Measurements from ENCODE around the gene ITGA8.

ITGA8 gene

DNA sequence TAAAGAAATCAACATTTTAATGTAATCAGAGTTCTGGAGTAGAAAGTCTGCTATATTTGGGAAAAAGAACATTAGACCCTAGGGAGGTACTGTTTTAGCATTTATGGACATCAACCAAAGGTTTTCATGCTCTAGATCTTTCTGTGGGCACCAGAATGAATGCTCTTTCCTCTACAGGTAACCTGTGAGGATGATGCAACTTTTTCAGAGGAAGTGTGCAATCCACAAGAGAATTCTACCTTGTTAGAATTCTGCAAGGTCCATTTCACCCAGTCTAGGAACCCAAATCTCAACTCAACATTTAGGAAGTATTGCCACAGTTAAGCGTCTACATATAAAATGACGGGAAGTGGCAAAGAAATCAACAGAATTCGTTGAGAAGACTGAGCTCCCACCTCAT is 208.8 kb downstream of the ITGA8 start:
- H3K27me3 ChIP-seq (ENCODE audit: insufficient read depth, low read length): no peaks in the 10 kb centered on the region
- no peaks in the 10 kb centered on the region for H3K36me3 ChIP-seq (ENCODE audit: insufficient read depth, low read length)
- no peaks in the 10 kb centered on the region for H3K79me2 ChIP-seq (ENCODE audit: insufficient read depth, low read length)
- H3K9me2 ChIP-seq (ENCODE audit: low read depth, low read length): no peaks in the 10 kb centered on the region
- no peak overlapping the region for H3K4me2 ChIP-seq (ENCODE audit: low read length)
- TF ChIP-seq, protein P1, sequence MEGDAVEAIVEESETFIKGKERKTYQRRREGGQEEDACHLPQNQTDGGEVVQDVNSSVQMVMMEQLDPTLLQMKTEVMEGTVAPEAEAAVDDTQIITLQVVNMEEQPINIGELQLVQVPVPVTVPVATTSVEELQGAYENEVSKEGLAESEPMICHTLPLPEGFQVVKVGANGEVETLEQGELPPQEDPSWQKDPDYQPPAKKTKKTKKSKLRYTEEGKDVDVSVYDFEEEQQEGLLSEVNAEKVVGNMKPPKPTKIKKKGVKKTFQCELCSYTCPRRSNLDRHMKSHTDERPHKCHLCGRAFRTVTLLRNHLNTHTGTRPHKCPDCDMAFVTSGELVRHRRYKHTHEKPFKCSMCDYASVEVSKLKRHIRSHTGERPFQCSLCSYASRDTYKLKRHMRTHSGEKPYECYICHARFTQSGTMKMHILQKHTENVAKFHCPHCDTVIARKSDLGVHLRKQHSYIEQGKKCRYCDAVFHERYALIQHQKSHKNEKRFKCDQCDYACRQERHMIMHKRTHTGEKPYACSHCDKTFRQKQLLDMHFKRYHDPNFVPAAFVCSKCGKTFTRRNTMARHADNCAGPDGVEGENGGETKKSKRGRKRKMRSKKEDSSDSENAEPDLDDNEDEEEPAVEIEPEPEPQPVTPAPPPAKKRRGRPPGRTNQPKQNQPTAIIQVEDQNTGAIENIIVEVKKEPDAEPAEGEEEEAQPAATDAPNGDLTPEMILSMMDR (IDR thresholded peaks at IDR 0.05; ENCODE audit: low read length): no peak
- no peak for TF ChIP-seq EZH2 (IDR thresholded peaks at IDR 0.05; ENCODE audit: borderline replicate concordance, low read length)
- no peak overlapping the region for H3K27ac ChIP-seq (ENCODE audit: low read depth, low read length, poor library complexity, severe bottlenecking)
- no peaks in the 10 kb centered on the region for H3K4me1 ChIP-seq (ENCODE audit: insufficient read depth, low read length, severe bottlenecking)
- H3K9ac ChIP-seq (ENCODE audit: low read length): no peak overlapping the region
- no peak overlapping the region for H2AFZ ChIP-seq (ENCODE audit: low read length)
- no peak overlapping the region for H3K4me3 ChIP-seq (ENCODE audit: low read depth, low read length, poor library complexity, severe bottlenecking)
- no peaks in the 10 kb centered on the region for H3K9me3 ChIP-seq (ENCODE audit: low read length)
- H4K20me1 ChIP-seq (ENCODE audit: insufficient read depth, low read length): no peaks in the 10 kb centered on the region
- H3F3A ChIP-seq (ENCODE audit: insufficient read depth, low read length): no peaks in the 10 kb centered on the region

DNA sequence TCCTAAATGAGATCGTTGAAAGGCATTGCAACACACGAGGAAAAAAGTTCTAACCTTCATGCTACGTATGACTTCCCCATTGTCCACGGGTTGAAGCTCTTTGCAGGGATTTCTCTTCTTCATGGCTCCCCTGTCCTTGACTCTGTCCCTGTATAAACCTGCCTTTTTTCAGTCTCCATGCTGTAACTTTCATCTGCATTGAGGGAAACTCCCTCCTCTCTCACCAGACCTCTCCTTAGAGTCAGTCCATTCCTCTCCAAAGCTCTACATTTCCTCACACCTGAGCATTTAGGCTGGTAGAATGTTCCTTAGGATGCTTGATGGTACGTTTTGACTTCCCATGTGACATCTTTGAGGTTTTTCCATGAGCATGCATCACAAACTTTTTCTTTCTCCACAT is 214.4 kb downstream of the ITGA8 start:
- H3K27ac ChIP-seq (ENCODE audit: low read depth, low read length, poor library complexity, severe bottlenecking): no peak overlapping the region
- no peak overlapping the region for H2AFZ ChIP-seq (ENCODE audit: low read length)
- no peaks in the 10 kb centered on the region for H3F3A ChIP-seq (ENCODE audit: insufficient read depth, low read length)
- H3K9ac ChIP-seq (ENCODE audit: low read length): no peak overlapping the region
- no peaks in the 10 kb centered on the region for H3K79me2 ChIP-seq (ENCODE audit: insufficient read depth, low read length)
- H3K27me3 ChIP-seq (ENCODE audit: insufficient read depth, low read length): no peaks in the 10 kb centered on the region
- no peaks in the 10 kb centered on the region for H3K9me3 ChIP-seq (ENCODE audit: low read length)
- no peak for TF ChIP-seq EZH2 (IDR thresholded peaks at IDR 0.05; ENCODE audit: borderline replicate concordance, low read length)
- TF ChIP-seq, protein P1 (IDR thresholded peaks at IDR 0.05; ENCODE audit: low read length): no peak
- H3K4me3 ChIP-seq (ENCODE audit: low read depth, low read length, poor library complexity, severe bottlenecking): no peak overlapping the region
- H4K20me1 ChIP-seq (ENCODE audit: insufficient read depth, low read length): no peaks in the 10 kb centered on the region
- no peaks in the 10 kb centered on the region for H3K4me1 ChIP-seq (ENCODE audit: insufficient read depth, low read length, severe bottlenecking)
- H3K4me2 ChIP-seq (ENCODE audit: low read length): no peak overlapping the region
- no peaks in the 10 kb centered on the region for H3K9me2 ChIP-seq (ENCODE audit: low read depth, low read length)
- no peaks in the 10 kb centered on the region for H3K36me3 ChIP-seq (ENCODE audit: insufficient read depth, low read length)

GRCh38 chr10:15504101-15504840 is 215.5 kb downstream of the ITGA8 start:
- no peaks in the 10 kb centered on the region for H3F3A ChIP-seq (ENCODE audit: insufficient read depth, low read length)
- H3K9me3 ChIP-seq (ENCODE audit: low read length): no peaks in the 10 kb centered on the region
- no peak overlapping the region for H2AFZ ChIP-seq (ENCODE audit: low read length)
- H3K9ac ChIP-seq (ENCODE audit: low read length): no peak overlapping the region
- H3K4me2 ChIP-seq (ENCODE audit: low read length): no peak overlapping the region
- H3K4me1 ChIP-seq (ENCODE audit: insufficient read depth, low read length, severe bottlenecking): no peaks in the 10 kb centered on the region
- H3K79me2 ChIP-seq (ENCODE audit: insufficient read depth, low read length): no peaks in the 10 kb centered on the region
- H4K20me1 ChIP-seq (ENCODE audit: insufficient read depth, low read length): no peaks in the 10 kb centered on the region
- no peak overlapping the region for H3K27ac ChIP-seq (ENCODE audit: low read depth, low read length, poor library complexity, severe bottlenecking)
- TF ChIP-seq, protein P1 (IDR thresholded peaks at IDR 0.05; ENCODE audit: low read length): no peak
- TF ChIP-seq EZH2 (IDR thresholded peaks at IDR 0.05; ENCODE audit: borderline replicate concordance, low read length): no peak
- no peaks in the 10 kb centered on the region for H3K27me3 ChIP-seq (ENCODE audit: insufficient read depth, low read length)
- no peaks in the 10 kb centered on the region for H3K9me2 ChIP-seq (ENCODE audit: low read depth, low read length)
- no peak overlapping the region for H3K4me3 ChIP-seq (ENCODE audit: low read depth, low read length, poor library complexity, severe bottlenecking)
- H3K36me3 ChIP-seq (ENCODE audit: insufficient read depth, low read length): no peaks in the 10 kb centered on the region

All from OCI-LY1 (cell line).